GM19395 (cell line): ENCODE data around the gene PTPRJ.

Source experiments
- ATAC-seq: cut with Tn5 transposase; IDR thresholded peaks from one replicate; pipeline ENCODE4 v1.9.1; 2021; ENCODE audit warnings: mild to moderate bottlenecking, moderate library complexity; ENCODE audit not compliant: unreplicated experiment

Gene PTPRJ

GRCh38 chr11:48141475-48142122, 161.2 kb downstream of the PTPRJ start:
- ATAC-seq: no peak

- ATAC-seq: no peak
These were observed 162.5 kb downstream of the PTPRJ start for GRCh38 chr11:48142889-48143288.

GRCh38 chr11:48148749-48149148, 168.4 kb downstream of the PTPRJ start:
- ATAC-seq: no peak

GRCh38 chr11:48150213-48150612, 169.9 kb downstream of the PTPRJ start:
- ATAC-seq: no peak

- ATAC-seq: no peak
These were observed 173.8 kb downstream of the PTPRJ start for GRCh38 chr11:48154151-48154550.

- no peak for ATAC-seq
These were observed 181.9 kb downstream of the PTPRJ start for GRCh38 chr11:48161951-48162884.

- ATAC-seq: no peak
These were observed 182.5 kb downstream of the PTPRJ start for GRCh38 chr11:48162885-48163268.

- ATAC-seq: no peak
These were observed 183.2 kb downstream of the PTPRJ start for GRCh38 chr11:48163360-48164100.

- no peak for ATAC-seq
These were observed 184.5 kb downstream of the PTPRJ start for GRCh38 chr11:48164836-48165235.

- ATAC-seq: no peak
These were observed 185.1 kb downstream of the PTPRJ start for GRCh38 chr11:48165426-48165825.

- ATAC-seq: no peak
These were observed 187.0 kb downstream of the PTPRJ start for GRCh38 chr11:48167380-48167779.

GRCh38 chr11:48168815-48169214, 188.5 kb downstream of the PTPRJ start:
- ATAC-seq: no peak

GRCh38 chr11:48169259-48169658, 188.9 kb downstream of the PTPRJ start:
- ATAC-seq: no peak

GRCh38 chr11:48169717-48170116, 189.4 kb downstream of the PTPRJ start:
- no peak for ATAC-seq

- no peak for ATAC-seq
These were observed 190.2 kb downstream of the PTPRJ start for GRCh38 chr11:48170241-48171233.

- peak; percentile 78 for ATAC-seq
These were observed 192.7 kb downstream of the PTPRJ start for GRCh38 chr11:48172818-48173609.

GRCh38 chr11:48177661-48178060, 197.3 kb downstream of the PTPRJ start:
- no peak for ATAC-seq

GRCh38 chr11:48180627-48181026, 200.3 kb downstream of the PTPRJ start:
- ATAC-seq: no peak

- ATAC-seq: no peak
These were observed 202.6 kb downstream of the PTPRJ start for GRCh38 chr11:48182860-48183526.
